Measurements from ENCODE around the gene NALCN. TPM values are rescaled to one million over a fixed set of nuclear protein-coding genes. Genes with fewer than 3 reads are reported as not detected.

The NALCN gene
- total and polyA plus RNA-seq, 10 of the 15 experiments (the other 5 are each of a cell fraction or from before 2014, with no cell fraction given) = under 0.01 TPM; not detected in 9

GRCh38 chr13:101384929-101385328, 31.4 kb downstream of the NALCN start (continued):
- TF ChIP-seq ATF3 (IDR thresholded peaks at IDR 0.05; ENCODE audit: borderline replicate concordance, extremely low read depth, low read depth, low read length) (no peak), LARP7 (IDR thresholded peaks at IDR 0.05) (no peak), KDM1A (IDR thresholded peaks at IDR 0.05; ENCODE audit: borderline replicate concordance) (no peak)

- POLR2A ChIA-PET = no interaction called here
- no peaks in the 10 kb centered on the region for H3K27me3 ChIP-seq (replicated peaks in 1 of 2; ENCODE audit: control insufficient read depth in 2 of 2, insufficient read depth in 2 of 2, low read length in 1 of 2)
- H3K36me3 ChIP-seq (ENCODE audit: control insufficient read depth in 2 of 2, insufficient read depth in 2 of 2, low read length in 1 of 2) = no peaks in the 10 kb centered on the region
- FAIRE-seq (no peak), DNase-seq (ENCODE audit: low read depth, low spot score) (no peak), ATAC-seq (no peak)
- TF ChIP-seq IRF5 (IDR thresholded peaks at IDR 0.05; ENCODE audit: borderline replicate concordance) = no peak
- TF ChIP-seq RELA (IDR thresholded peaks at IDR 0.05; ENCODE audit: borderline replicate concordance, partially characterized antibody) = no peak
- TF ChIP-seq ZSCAN29 (IDR thresholded peaks at IDR 0.05) = no peak
- TF ChIP-seq RB1 (IDR thresholded peaks at IDR 0.05; ENCODE audit: borderline replicate concordance) = no peak
- no peak for TF ChIP-seq FOXK2 (IDR thresholded peaks at IDR 0.05)
- TF ChIP-seq YBX1 (IDR thresholded peaks at IDR 0.05) = no peak
- no peak for TF ChIP-seq ZNF687 (IDR thresholded peaks at IDR 0.05)
- no peak for TF ChIP-seq BMI1 (IDR thresholded peaks at IDR 0.05; ENCODE audit: borderline replicate concordance)
- H2AFZ ChIP-seq (ENCODE audit: control insufficient read depth, low read depth, low read length) = no peak overlapping the region
- no peak overlapping the region for H3K27ac ChIP-seq (ENCODE audit: control insufficient read depth, insufficient read depth)
- RAD21 ChIA-PET (ENCODE audit: unreplicated experiment) = no interaction called here
- no peak overlapping the region for H3K4me2 ChIP-seq (ENCODE audit: control insufficient read depth, insufficient read depth)
- in situ Hi-C loops (cut with MboI) = no loop called here
- H3K4me1 ChIP-seq (ENCODE audit: control insufficient read depth, insufficient read depth, low read length) = no peaks in the 10 kb centered on the region
- intact Hi-C loops (cut with micrococcal nuclease; ENCODE audit: unreplicated experiment) = no loop called here
- no TSS peak for BruUV-seq (replicated peaks)
- H3K79me2 ChIP-seq (ENCODE audit: control insufficient read depth, insufficient read depth, low read length) = no peaks in the 10 kb centered on the region
- whole genome bisulfite sequencing (ENCODE audit: insufficient coverage, insufficient replicate concordance, low lambda C conversion rate, missing lambda C conversion rate) = 41% methylated on average over 2 of the region's 2 CpGs
- no peak overlapping the region for H3K4me3 ChIP-seq
- no peaks in the 10 kb centered on the region for H4K20me1 ChIP-seq (ENCODE audit: control insufficient read depth, insufficient read depth)
- SMC1A ChIA-PET (ENCODE audit: uncharacterized antibody, unreplicated experiment) = no interaction called here
- CTCF ChIA-PET = no interaction called here
- no peak overlapping the region for H3K9ac ChIP-seq (ENCODE audit: control insufficient read depth, insufficient read depth, low read length)
- no peaks in the 10 kb centered on the region for H3K9me3 ChIP-seq (replicated peaks; ENCODE audit: control insufficient read depth, insufficient read depth, low read length)
Measured at GRCh38 chr13:101383595-101383994, 32.7 kb downstream of the NALCN start.
